Measurements from ENCODE around the gene KBTBD7.
"Not testable (repeated sequence)": the region's sequence is repeated elsewhere in the genome, so short reads cannot be mapped to it uniquely, and the experiment has no call there.

The KBTBD7 gene

GRCh38 chr13:41196011-41196410, 1.6 kb upstream of the KBTBD7 start:
- DNase-seq = no peak

- no peak for DNase-seq
These were observed 900 bp downstream of the KBTBD7 start for GRCh38 chr13:41193469-41193868.

- DNase-seq = no peak
These were observed 5.8 kb downstream of the KBTBD7 start for GRCh38 chr13:41188584-41188983.

GRCh38 chr13:41186481-41186880, 7.9 kb downstream of the KBTBD7 start:
- DNase-seq = no peak

- no peak for DNase-seq
These were observed 12.1 kb downstream of the KBTBD7 start for GRCh38 chr13:41182231-41182630.

- DNase-seq = no peak
These were observed 14.6 kb downstream of the KBTBD7 start for GRCh38 chr13:41179593-41180250.

- DNase-seq = no peak
These were observed 16.3 kb downstream of the KBTBD7 start for GRCh38 chr13:41178040-41178439.

GRCh38 chr13:41177616-41178015, 16.8 kb downstream of the KBTBD7 start:
- DNase-seq = no peak

- DNase-seq = not testable (repeated sequence)
These were observed 18.8 kb downstream of the KBTBD7 start for GRCh38 chr13:41175576-41175975.

GRCh38 chr13:41162151-41162550, 32.2 kb downstream of the KBTBD7 start:
- DNase-seq = no peak

- no peak for DNase-seq
These were observed 35.2 kb downstream of the KBTBD7 start for GRCh38 chr13:41159174-41159573.

- DNase-seq = no peak
These were observed 37.2 kb downstream of the KBTBD7 start for GRCh38 chr13:41157048-41157717.

- DNase-seq = no peak
These were observed 37.7 kb downstream of the KBTBD7 start for GRCh38 chr13:41156620-41157019.

GRCh38 chr13:41154042-41154441, 40.3 kb downstream of the KBTBD7 start:
- DNase-seq = no peak

- DNase-seq = no peak
These were observed 42.4 kb downstream of the KBTBD7 start for GRCh38 chr13:41152005-41152404.

GRCh38 chr13:41150058-41150457, 44.3 kb downstream of the KBTBD7 start:
- no peak for DNase-seq

GRCh38 chr13:41148419-41149283, 45.7 kb downstream of the KBTBD7 start:
- no peak for DNase-seq

- DNase-seq = no peak
These were observed 49.0 kb downstream of the KBTBD7 start for GRCh38 chr13:41145136-41145908.

- DNase-seq = no peak
These were observed 49.8 kb downstream of the KBTBD7 start for GRCh38 chr13:41144576-41144975.

Measured in left hindlimb (tissue), 1 donor.